HCT116 (cell line): Measurements from ENCODE around the gene ADD2. TPM values are rescaled to one million over a fixed set of nuclear protein-coding genes. Genes with fewer than 3 reads are reported as not detected.

Experiments
- ATAC-seq: fragments of 200-7000 bp; cut with Tn5 transposase; 2 replicates; pipeline ENCODE4 v1.9.1; 2020; ENCODE audit warnings: mild to moderate bottlenecking, moderate library complexity
- BruUV-seq: library from RNA; stranded (reverse); fragments of 400-500 nt; replicated peaks from 2 replicates; lab custom pipeline; 2021; lab: Mats Ljungman, UMichigan
- CTCF ChIA-PET: fragments of 300-600 bp; sonication (Branson Sonifier 250); formaldehyde crosslinking; loops from one replicate; lab custom pipeline; 2021; ENCODE audit warnings: antibody characterized with exemption; lab: Charles Lee
- POLR2A ChIA-PET: fragments of 300-600, 350-600 bp; sonication (Branson Sonifier 250); formaldehyde crosslinking; loops from one replicate; lab custom pipeline; 2021; ENCODE audit warnings: antibody characterized with exemption; lab: Charles Lee
- RAD21 ChIA-PET, 2 experiments: fragments of 300-600 bp; sonication (Branson Sonifier 250); formaldehyde crosslinking; loops; one replicate each; lab custom pipeline; 2023; ENCODE audit warnings: low total read pairs in 2 of 2; ENCODE audit not compliant: uncharacterized antibody in 2 of 2, unreplicated experiment in 2 of 2, low non-redundant PET in 1 of 2; lab: Charles Lee
- DNase-seq: peaks from one replicate; pipeline ENCODE4 v3.0.0-alpha.2; 2010; ENCODE audit warnings: low read depth, low spot score
- H2AFZ ChIP-seq: fragments of 200-600 bp; shearing (Covaris generic), sonication (generic); 2 replicates; pipeline ENCODE4 v1.6.1; 2017; ENCODE audit warnings: low read depth, mixed run types, mixed read lengths, antibody characterized with exemption, low read length; ENCODE audit not compliant: poor library complexity, severe bottlenecking
- H3K27ac ChIP-seq: 2 replicates; pipeline ENCODE4 v1.5.1; 2012; ENCODE audit warnings: low read depth, low read length
- H3K27me3 ChIP-seq: fragments of 200-600 bp; sonication (generic); 2 replicates; pipeline ENCODE4 v1.6.1; 2016; ENCODE audit warnings: mixed run types, low read length, mixed read lengths; ENCODE audit not compliant: insufficient read depth
- H3K36me3 ChIP-seq, 2 experiments: fragments of 200-500 bp in 1 of 2; fragments of 200-600 bp in 1 of 2; sonication (Bioruptor generic) in 1 of 2; sonication (generic) in 1 of 2; 2 replicates each; pipeline versions ENCODE4 v1.5.1 to v1.6.1; 2014 to 2016; ENCODE audit warnings: low read length in 2 of 2, inconsistent platforms in 1 of 2, mixed read lengths in 1 of 2, mixed run types in 1 of 2; ENCODE audit not compliant: insufficient read depth in 2 of 2, control insufficient read depth in 1 of 2
- H3K4me1 ChIP-seq, 2 experiments: fragments of 200-600 bp in 1 of 2; sonication (generic) in 1 of 2; 2 replicates each; pipeline versions ENCODE4 v1.5.1 to v1.6.1; 2012 to 2017; ENCODE audit warnings: low read length in 2 of 2, inconsistent platforms in 1 of 2, mild to moderate bottlenecking in 1 of 2, mixed read lengths in 1 of 2, mixed run types in 1 of 2, moderate library complexity in 1 of 2; ENCODE audit not compliant: insufficient read depth in 2 of 2, control insufficient read depth in 1 of 2
- H3K4me2 ChIP-seq: fragments of 200-600 bp; sonication (generic); 2 replicates; pipeline ENCODE4 v1.6.1; 2017; ENCODE audit warnings: mixed run types, low read length, mixed read lengths
- H3K4me3 ChIP-seq, 2 experiments: fragments of 200-600 bp in 1 of 2; sonication (generic) in 1 of 2; replicated peaks in 1 of 2; 2 replicates each; pipeline ENCODE4 v1.5.1; 2011 to 2016; ENCODE audit warnings: low read length in 2 of 2, control low read depth in 1 of 2, low read depth in 1 of 2, mild to moderate bottlenecking in 1 of 2, mixed read lengths in 1 of 2, mixed run types in 1 of 2
- H3K79me2 ChIP-seq: fragments of 200-600 bp; sonication (generic); 2 replicates; pipeline ENCODE4 v1.6.1; 2017; ENCODE audit warnings: mild to moderate bottlenecking, mixed run types, low read length, moderate library complexity, mixed read lengths; ENCODE audit not compliant: insufficient read depth
- H3K9ac ChIP-seq: fragments of 200-600 bp; sonication (generic); 2 replicates; pipeline ENCODE4 v1.6.1; 2016; ENCODE audit warnings: low read length, mixed read lengths
- H3K9me2 ChIP-seq: fragments of 200-600 bp; sonication (generic), shearing (Covaris generic); 2 replicates; pipeline ENCODE4 v1.6.1; 2017; ENCODE audit warnings: mixed run types, mild to moderate bottlenecking, moderate library complexity; ENCODE audit not compliant: insufficient read depth
- H3K9me3 ChIP-seq, 2 experiments: fragments of 200-500 bp in 1 of 2; fragments of 200-600 bp in 1 of 2; sonication (Bioruptor generic) in 1 of 2; sonication (generic) in 1 of 2; 2 replicates each; pipeline ENCODE4 v1.6.1; 2014 to 2017; ENCODE audit warnings: low read length in 2 of 2, mixed read lengths in 2 of 2, inconsistent platforms in 1 of 2, low read depth in 1 of 2, mild to moderate bottlenecking in 1 of 2, mixed run types in 1 of 2, moderate library complexity in 1 of 2; ENCODE audit not compliant: control insufficient read depth in 1 of 2, insufficient read depth in 1 of 2
- H4K20me1 ChIP-seq: fragments of 200-600 bp; sonication (generic), shearing (Covaris generic); 2 replicates; pipeline ENCODE4 v1.6.1; 2017; ENCODE audit warnings: mixed run types, mild to moderate bottlenecking, moderate library complexity; ENCODE audit not compliant: insufficient read depth
- CBX3 ChIP-seq: IDR thresholded peaks from 2 replicates; pipeline ENCODE4 v1.6.1; 2012; ENCODE audit warnings: low read depth
- CEBPB ChIP-seq: IDR thresholded peaks from 2 replicates; pipeline ENCODE4 v1.6.1; 2012; ENCODE audit warnings: low read depth
- ELF1 ChIP-seq: IDR thresholded peaks from 2 replicates; pipeline ENCODE4 v1.6.1; 2012; ENCODE audit warnings: low read depth, borderline replicate concordance
- EZH2 ChIP-seq: fragments of 200-600 bp; sonication (generic); IDR thresholded peaks from 2 replicates; pipeline ENCODE4 v1.6.1; 2017; ENCODE audit warnings: antibody characterized with exemption, mixed run types
- EZH2phosphoT487 ChIP-seq: fragments of 200-600 bp; IDR thresholded peaks from 2 replicates; pipeline ENCODE4 v1.6.1; 2018; ENCODE audit warnings: antibody characterized with exemption, borderline replicate concordance
- FOSL1 ChIP-seq: IDR thresholded peaks from 2 replicates; pipeline ENCODE4 v1.6.1; 2012; ENCODE audit warnings: low read depth
- JUND ChIP-seq: IDR thresholded peaks from 2 replicates; pipeline ENCODE4 v1.6.1; 2012
- POLR2AphosphoS5 ChIP-seq: IDR thresholded peaks from 2 replicates; pipeline ENCODE4 v1.6.1; 2011; ENCODE audit warnings: mild to moderate bottlenecking, low read depth, low read length, moderate library complexity
- RAD21 ChIP-seq: IDR thresholded peaks from 2 replicates; pipeline ENCODE4 v1.6.1; 2012; ENCODE audit warnings: low read depth, mild to moderate bottlenecking
- SIN3A ChIP-seq: IDR thresholded peaks from 2 replicates; pipeline ENCODE4 v1.6.1; 2012; ENCODE audit warnings: low read depth
- SP1 ChIP-seq: IDR thresholded peaks from 2 replicates; pipeline ENCODE4 v1.6.1; 2012; ENCODE audit warnings: low read depth
- SRF ChIP-seq: IDR thresholded peaks from 2 replicates; pipeline ENCODE4 v1.6.1; 2012; ENCODE audit warnings: low read depth
- TCF7L2 ChIP-seq: IDR thresholded peaks from 2 replicates; pipeline ENCODE4 v1.7.0; 2011; ENCODE audit warnings: borderline replicate concordance, inconsistent platforms; ENCODE audit not compliant: insufficient read depth, insufficient read length; ENCODE audit errors: extremely low read depth
- YY1 ChIP-seq: IDR thresholded peaks from 2 replicates; pipeline ENCODE4 v1.6.1; 2011; ENCODE audit warnings: low read length, low read depth, moderate library complexity, mild to moderate bottlenecking; ENCODE audit not compliant: insufficient replicate concordance; ENCODE audit errors: extremely low read depth
- ZFX ChIP-seq: fragments of 450-650 bp; IDR thresholded peaks from 2 replicates; pipeline ENCODE4 v1.6.1; 2017
- ZNF274 ChIP-seq: fragments of 200-500 bp; sonication (Bioruptor generic); IDR thresholded peaks from 2 replicates; pipeline ENCODE4 v1.6.1; 2014; ENCODE audit warnings: mild to moderate bottlenecking, low read depth, low read length, inconsistent platforms
- intact Hi-C: fragments of 100-400 bp; cut with micrococcal nuclease; formaldehyde crosslinking; loops from 2 replicates; pipeline ENCODE4 v1.10.0; 2022
- total RNA-seq: library from RNA; stranded (reverse); gene quantifications from one replicate; pipeline ENCODE4 v1.2.1, GENCODE V29; 2021; ENCODE audit not compliant: unreplicated experiment
- TF ChIP-seq, protein P1 (sequence below): IDR thresholded peaks from 2 replicates; pipeline ENCODE4 v1.6.1; 2012; ENCODE audit warnings: low read depth
- TF ChIP-seq, protein P2 (sequence below), 3 experiments: fragments of 200-600 bp in 1 of 3; sonication (generic) in 1 of 3; IDR thresholded peaks in 2 of 3; conservative IDR thresholded peaks in 1 of 3; 2 replicates each; pipeline ENCODE4 v1.5.1; 2012 to 2017; ENCODE audit warnings: low read depth in 2 of 3, low read length in 2 of 3, antibody characterized with exemption in 1 of 3, borderline replicate concordance in 1 of 3, control low read depth in 1 of 3, mild to moderate bottlenecking in 1 of 3, mixed read lengths in 1 of 3, mixed run types in 1 of 3, moderate library complexity in 1 of 3; ENCODE audit not compliant: insufficient read depth in 1 of 3
- TF ChIP-seq, protein P3 (sequence below): IDR thresholded peaks from 2 replicates; pipeline ENCODE4 v1.6.1; 2012
- TF ChIP-seq, protein P4 (sequence below): IDR thresholded peaks from 2 replicates; pipeline ENCODE4 v1.6.1; 2012

The ADD2 gene
- total RNA-seq, 1 experiment from 2014 or later: 0.15 TPM

DNA sequence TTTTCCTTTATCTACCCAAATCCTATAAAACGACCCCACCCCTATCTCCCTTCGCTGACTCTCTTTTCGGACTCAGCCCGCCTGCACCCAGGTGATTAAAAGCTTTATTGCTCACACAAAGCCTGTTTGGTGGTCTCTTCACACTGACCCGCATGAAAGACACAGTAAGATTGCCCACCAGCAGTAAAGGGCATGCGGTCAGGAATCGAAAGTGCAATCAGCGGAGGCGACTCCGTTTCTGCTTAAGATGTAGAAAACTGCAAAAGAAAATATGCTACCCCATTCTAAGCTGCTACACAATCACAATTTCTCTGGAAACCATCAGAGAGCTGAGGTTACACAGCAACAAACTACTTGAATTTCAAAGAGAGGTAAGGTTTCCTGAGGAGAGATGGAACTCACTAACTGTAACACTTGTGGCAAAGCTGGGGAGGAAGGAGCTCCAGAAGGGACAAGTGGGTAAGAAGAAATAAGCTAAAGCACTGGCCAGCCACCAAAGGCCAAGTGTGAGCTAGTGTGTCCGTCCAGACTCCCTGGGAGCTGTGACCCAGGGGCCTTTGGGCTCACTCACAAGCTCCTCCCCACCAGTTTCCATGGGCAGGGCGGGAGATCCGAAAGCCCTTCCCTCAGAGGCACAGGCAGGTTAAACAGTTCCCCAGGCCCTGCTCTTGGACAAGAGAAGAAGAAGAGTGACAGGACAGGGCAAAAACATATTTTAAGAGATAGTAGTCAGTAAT, 141.6 kb downstream of the ADD2 start:
- DNase-seq (no peak), ATAC-seq (0 out of 2 replicates have a peak, but pooled peaks have one; percentile 44)
- no peak for TF ChIP-seq CEBPB
- no peak for TF ChIP-seq SIN3A
- no peak for TF ChIP-seq JUND
- no peak for TF ChIP-seq POLR2AphosphoS5
- no peak for TF ChIP-seq YY1
- TF ChIP-seq CBX3: no peak
- TF ChIP-seq SP1: no peak
- TF ChIP-seq ZNF274: no peak
- TF ChIP-seq ZFX: no peak
- TF ChIP-seq, protein P1, sequence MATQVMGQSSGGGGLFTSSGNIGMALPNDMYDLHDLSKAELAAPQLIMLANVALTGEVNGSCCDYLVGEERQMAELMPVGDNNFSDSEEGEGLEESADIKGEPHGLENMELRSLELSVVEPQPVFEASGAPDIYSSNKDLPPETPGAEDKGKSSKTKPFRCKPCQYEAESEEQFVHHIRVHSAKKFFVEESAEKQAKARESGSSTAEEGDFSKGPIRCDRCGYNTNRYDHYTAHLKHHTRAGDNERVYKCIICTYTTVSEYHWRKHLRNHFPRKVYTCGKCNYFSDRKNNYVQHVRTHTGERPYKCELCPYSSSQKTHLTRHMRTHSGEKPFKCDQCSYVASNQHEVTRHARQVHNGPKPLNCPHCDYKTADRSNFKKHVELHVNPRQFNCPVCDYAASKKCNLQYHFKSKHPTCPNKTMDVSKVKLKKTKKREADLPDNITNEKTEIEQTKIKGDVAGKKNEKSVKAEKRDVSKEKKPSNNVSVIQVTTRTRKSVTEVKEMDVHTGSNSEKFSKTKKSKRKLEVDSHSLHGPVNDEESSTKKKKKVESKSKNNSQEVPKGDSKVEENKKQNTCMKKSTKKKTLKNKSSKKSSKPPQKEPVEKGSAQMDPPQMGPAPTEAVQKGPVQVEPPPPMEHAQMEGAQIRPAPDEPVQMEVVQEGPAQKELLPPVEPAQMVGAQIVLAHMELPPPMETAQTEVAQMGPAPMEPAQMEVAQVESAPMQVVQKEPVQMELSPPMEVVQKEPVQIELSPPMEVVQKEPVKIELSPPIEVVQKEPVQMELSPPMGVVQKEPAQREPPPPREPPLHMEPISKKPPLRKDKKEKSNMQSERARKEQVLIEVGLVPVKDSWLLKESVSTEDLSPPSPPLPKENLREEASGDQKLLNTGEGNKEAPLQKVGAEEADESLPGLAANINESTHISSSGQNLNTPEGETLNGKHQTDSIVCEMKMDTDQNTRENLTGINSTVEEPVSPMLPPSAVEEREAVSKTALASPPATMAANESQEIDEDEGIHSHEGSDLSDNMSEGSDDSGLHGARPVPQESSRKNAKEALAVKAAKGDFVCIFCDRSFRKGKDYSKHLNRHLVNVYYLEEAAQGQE: no peak
- TF ChIP-seq, protein P2, sequence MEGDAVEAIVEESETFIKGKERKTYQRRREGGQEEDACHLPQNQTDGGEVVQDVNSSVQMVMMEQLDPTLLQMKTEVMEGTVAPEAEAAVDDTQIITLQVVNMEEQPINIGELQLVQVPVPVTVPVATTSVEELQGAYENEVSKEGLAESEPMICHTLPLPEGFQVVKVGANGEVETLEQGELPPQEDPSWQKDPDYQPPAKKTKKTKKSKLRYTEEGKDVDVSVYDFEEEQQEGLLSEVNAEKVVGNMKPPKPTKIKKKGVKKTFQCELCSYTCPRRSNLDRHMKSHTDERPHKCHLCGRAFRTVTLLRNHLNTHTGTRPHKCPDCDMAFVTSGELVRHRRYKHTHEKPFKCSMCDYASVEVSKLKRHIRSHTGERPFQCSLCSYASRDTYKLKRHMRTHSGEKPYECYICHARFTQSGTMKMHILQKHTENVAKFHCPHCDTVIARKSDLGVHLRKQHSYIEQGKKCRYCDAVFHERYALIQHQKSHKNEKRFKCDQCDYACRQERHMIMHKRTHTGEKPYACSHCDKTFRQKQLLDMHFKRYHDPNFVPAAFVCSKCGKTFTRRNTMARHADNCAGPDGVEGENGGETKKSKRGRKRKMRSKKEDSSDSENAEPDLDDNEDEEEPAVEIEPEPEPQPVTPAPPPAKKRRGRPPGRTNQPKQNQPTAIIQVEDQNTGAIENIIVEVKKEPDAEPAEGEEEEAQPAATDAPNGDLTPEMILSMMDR (IDR thresholded peaks at IDR 0.05 in 2 of 3, conservative IDR thresholded peaks at IDR 0.05 in 1 of 3; ENCODE audit: borderline replicate concordance in 1 of 3, insufficient read depth in 1 of 3, low read depth in 2 of 3, low read length in 2 of 3): no peak
- TF ChIP-seq FOSL1: no peak
- TF ChIP-seq EZH2: no peak
- TF ChIP-seq, protein P3, sequence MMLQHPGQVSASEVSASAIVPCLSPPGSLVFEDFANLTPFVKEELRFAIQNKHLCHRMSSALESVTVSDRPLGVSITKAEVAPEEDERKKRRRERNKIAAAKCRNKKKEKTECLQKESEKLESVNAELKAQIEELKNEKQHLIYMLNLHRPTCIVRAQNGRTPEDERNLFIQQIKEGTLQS: no peak
- no peak for TF ChIP-seq SRF
- no peak for TF ChIP-seq RAD21
- no peak for TF ChIP-seq ELF1
- TF ChIP-seq TCF7L2: no peak
- TF ChIP-seq EZH2phosphoT487: no peak
- TF ChIP-seq, protein P4, sequence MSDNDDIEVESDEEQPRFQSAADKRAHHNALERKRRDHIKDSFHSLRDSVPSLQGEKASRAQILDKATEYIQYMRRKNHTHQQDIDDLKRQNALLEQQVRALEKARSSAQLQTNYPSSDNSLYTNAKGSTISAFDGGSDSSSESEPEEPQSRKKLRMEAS: no peak
- Histone ChIP-seq H3K36me3 (no peaks in the 10 kb centered on the region), H2AFZ (no peak overlapping the region), H3K27ac (no peak overlapping the region), H3K9ac (no peak overlapping the region), H3K4me1 (no peaks in the 10 kb centered on the region; a peak in 1 of 4 replicates), H3K9me3 (no peaks in the 10 kb centered on the region), H3K9me2 (no peaks in the 10 kb centered on the region), H3K4me3 (no peak overlapping the region), H3K27me3 (no peaks in the 10 kb centered on the region), H3K4me2 (no peak overlapping the region), H3K79me2 (no peaks in the 10 kb centered on the region), H4K20me1 (no peaks in the 10 kb centered on the region)
- CTCF ChIA-PET: interaction anchor here (1.0 to 1.9 kb wide), 4 partner anchors 9 to 322 kb away, joined by 3 to 7 read pairs (median 4); no protein-coding TSS in a partner anchor
- BruUV-seq: no TSS peak
- intact Hi-C loops: no loop called here
- POLR2A ChIA-PET: no interaction called here
- RAD21 ChIA-PET: no interaction called here
